HG03575 (cell line): ENCODE results near the gene KDM4C.

Experiments
- ATAC-seq: cut with Tn5 transposase; IDR thresholded peaks from one replicate; pipeline ENCODE4 v1.9.1; 2021; ENCODE audit not compliant: unreplicated experiment, insufficient number of reproducible peaks, low FRiP score; ENCODE audit errors: extremely low read depth

The KDM4C gene

GRCh38 chr9:7195526-7195925 lies 437.8 kb downstream of the KDM4C start:
- ATAC-seq, result no peak

DNA sequence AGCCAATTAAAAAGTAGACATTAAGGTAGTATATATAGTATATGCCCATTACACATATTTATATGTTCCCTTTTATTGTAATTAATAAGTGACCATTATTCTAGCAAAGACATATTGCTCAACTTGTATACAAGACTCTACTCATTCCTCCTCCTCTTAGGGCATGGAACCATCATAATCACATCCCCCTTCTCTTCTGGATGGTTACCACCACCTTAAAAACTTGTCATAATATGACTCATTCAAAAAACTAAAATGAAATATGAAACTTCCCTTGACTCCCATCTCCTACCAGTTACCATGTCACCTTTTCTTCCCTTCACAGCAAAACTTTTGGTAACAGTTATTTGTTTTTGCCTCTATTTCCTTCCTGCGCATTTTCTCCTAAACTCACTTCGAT lies 438.7 kb downstream of the KDM4C start:
- no peak for ATAC-seq

DNA sequence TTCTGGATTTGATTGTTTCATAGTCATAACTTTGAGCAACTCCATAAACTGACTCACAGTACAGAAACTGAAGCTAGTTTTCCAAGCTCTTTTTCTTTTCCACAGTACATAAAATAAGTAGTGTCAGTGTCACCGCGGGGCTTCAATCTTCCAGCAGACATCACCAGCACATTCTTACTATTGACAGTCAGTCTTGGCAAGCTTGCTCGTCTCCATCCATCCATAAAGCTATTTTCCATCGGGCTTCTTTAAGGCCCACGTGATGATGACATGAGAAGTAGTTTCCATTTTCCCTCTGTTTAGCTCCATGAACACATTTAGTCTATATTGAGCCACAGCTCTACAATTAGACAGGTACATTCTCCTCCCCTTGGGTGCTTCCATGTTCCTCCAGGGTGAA lies 443.4 kb downstream of the KDM4C start:
- no peak for ATAC-seq

GRCh38 chr9:7205806-7206205 lies 448.0 kb downstream of the KDM4C start:
- ATAC-seq, result no peak

DNA sequence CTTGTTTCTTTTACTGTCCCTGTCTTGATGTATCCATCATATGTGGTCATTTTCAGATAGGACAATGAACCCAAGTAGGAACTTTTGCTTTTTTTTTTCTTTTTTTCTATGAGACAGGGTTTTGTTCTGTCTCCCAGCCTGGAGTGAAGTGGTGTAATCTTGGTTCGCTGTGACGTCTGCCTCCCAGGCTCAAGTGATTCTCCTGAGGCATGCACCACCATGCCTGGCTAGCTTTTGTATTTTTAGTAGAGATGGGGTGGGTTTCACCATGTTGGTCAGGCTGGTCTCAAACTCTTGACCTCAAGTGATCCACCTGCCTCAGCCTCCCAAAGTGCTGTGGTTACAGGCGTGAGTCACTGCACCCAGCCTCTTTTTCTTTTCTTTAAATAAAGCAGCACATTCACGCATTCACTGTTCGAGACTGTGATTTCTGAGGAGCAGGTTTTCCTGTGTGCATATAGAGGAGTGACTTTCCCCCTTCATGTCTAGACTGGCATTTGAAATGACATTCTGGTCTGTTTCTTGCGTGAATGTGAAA lies 448.5 kb downstream of the KDM4C start:
- ATAC-seq, result no peak

DNA sequence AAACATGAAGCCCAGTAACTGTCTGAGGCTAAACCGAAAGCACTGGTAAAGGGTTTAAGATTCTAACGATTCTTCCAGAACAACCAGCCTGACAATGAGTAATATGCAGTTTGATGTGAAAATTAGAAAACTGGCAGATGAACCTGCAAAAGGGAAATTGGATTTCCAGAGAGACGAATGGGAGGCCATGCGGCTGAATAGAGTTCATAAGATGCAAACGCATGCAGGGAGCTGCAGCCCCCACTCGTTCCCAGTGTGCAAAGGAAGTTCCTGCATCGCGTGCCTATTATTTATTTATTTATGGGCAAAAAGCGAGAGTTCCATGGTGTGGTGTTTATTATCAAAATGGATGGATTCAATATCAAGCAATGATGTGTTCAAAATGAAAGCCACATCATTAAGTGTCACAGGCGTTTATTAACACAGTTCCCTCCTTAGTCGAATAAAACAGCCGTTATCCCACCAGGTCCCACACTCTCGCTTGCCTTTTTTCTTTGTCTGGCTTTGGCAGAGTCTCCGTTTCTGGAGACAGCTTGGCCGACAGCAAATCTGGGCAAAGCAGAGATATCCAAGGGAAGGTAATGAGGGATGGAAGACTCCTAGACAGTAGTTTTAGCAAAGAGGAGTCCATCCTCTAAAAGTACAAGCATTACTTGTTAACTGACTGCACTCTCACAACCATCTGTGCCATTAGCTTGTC lies 451.4 kb downstream of the KDM4C start:
- no peak for ATAC-seq

- ATAC-seq, result no peak
Measured at GRCh38 chr9:7209990-7210389, 452.2 kb downstream of the KDM4C start.

- ATAC-seq, result no peak
Measured at GRCh38 chr9:7210854-7211637, 453.3 kb downstream of the KDM4C start.

DNA sequence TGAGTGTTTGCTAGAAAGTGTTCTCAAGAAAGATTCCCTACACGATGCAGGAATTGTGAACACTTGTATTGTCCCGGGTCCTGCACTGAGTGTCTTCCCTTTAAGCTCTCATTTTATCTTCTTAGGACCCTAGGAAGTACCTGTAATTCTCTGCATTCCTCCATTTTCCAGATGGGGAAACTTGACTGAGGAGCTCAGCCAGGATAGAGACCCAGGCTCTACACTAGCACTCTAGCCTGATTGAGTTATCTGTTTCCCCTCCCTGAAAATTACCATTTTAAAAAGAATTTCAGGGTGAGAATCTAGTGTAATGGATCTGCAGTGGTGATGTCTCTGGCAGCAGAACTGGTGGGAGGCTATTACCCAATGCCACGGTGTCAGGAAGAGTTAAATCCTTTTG lies 453.9 kb downstream of the KDM4C start:
- ATAC-seq, result no peak

GRCh38 chr9:7212101-7212500 lies 454.3 kb downstream of the KDM4C start:
- no peak for ATAC-seq

- ATAC-seq, result no peak
Measured at GRCh38 chr9:7216004-7216841, 458.4 kb downstream of the KDM4C start.

- no peak for ATAC-seq
Measured at GRCh38 chr9:7223981-7224380, 466.2 kb downstream of the KDM4C start.
